ENCODE data around the gene INPP5A.

The INPP5A gene

GRCh38 chr10:132804287-132804686, 266.7 kb downstream of the INPP5A start:
- TF ChIP-seq CTCF (IDR thresholded peaks at IDR 0.05; ENCODE audit: low read depth, low read length, missing control alignments): no peak
- no peak for DNase-seq (ENCODE audit: low read depth)
- no peak overlapping the region for H3K4me3 ChIP-seq (ENCODE audit: low read depth, low read length)

GRCh38 chr10:132804785-132805426, 267.3 kb downstream of the INPP5A start:
- no peak overlapping the region for H3K4me3 ChIP-seq (ENCODE audit: low read depth, low read length)
- no peak for TF ChIP-seq CTCF (IDR thresholded peaks at IDR 0.05; ENCODE audit: low read depth, low read length, missing control alignments)

GRCh38 chr10:132805599-132805998, 268.0 kb downstream of the INPP5A start:
- DNase-seq (ENCODE audit: low read depth): no peak
- TF ChIP-seq CTCF (IDR thresholded peaks at IDR 0.05; ENCODE audit: low read depth, low read length, missing control alignments): no peak
- H3K4me3 ChIP-seq (ENCODE audit: low read depth, low read length): no peak overlapping the region

More at GRCh38 chr10:132804785-132805426, 267.3 kb downstream of the INPP5A start:
- DNase-seq (ENCODE audit: low read depth): no peak

GRCh38 chr10:132806110-132806509, 268.5 kb downstream of the INPP5A start:
- no peak for DNase-seq (ENCODE audit: low read depth)
- TF ChIP-seq CTCF (IDR thresholded peaks at IDR 0.05; ENCODE audit: low read depth, low read length, missing control alignments): no peak
- no peak overlapping the region for H3K4me3 ChIP-seq (ENCODE audit: low read depth, low read length)

- TF ChIP-seq CTCF (IDR thresholded peaks at IDR 0.05; ENCODE audit: low read depth, low read length, missing control alignments): no peak
- H3K4me3 ChIP-seq (ENCODE audit: low read depth, low read length): no peak overlapping the region
- DNase-seq (ENCODE audit: low read depth): no peak
These were observed 269.0 kb downstream of the INPP5A start for GRCh38 chr10:132806561-132807003.

GRCh38 chr10:132807621-132808049, 270.0 kb downstream of the INPP5A start:
- no peak for DNase-seq (ENCODE audit: low read depth)
- no peak for TF ChIP-seq CTCF (IDR thresholded peaks at IDR 0.05; ENCODE audit: low read depth, low read length, missing control alignments)
- no peak overlapping the region for H3K4me3 ChIP-seq (ENCODE audit: low read depth, low read length)

Measured in GM12864 (cell line).